ENCODE results near the gene RERE.

Gene RERE

GRCh38 chr1:8651962-8652361 lies 165.5 kb downstream of the RERE start:
- TF ChIP-seq EZH2phosphoT487 (conservative IDR thresholded peaks at IDR 0.05; ENCODE audit: low read length) (no peak), CTCF (IDR thresholded peaks at IDR 0.05; ENCODE audit: insufficient read depth, low read length, poor library complexity, severe bottlenecking) (no peak)
- Histone ChIP-seq H3K4me2 (ENCODE audit: low read depth, low read length, poor library complexity, severe bottlenecking) (no peak overlapping the region), H3K79me2 (ENCODE audit: insufficient read depth, low read length) (no peaks in the 10 kb centered on the region), H3K27ac (ENCODE audit: low read depth, low read length) (no peak overlapping the region), H3K4me3 (ENCODE audit: insufficient read depth, low read length, poor library complexity, severe bottlenecking) (no peak overlapping the region), H3F3A (ENCODE audit: insufficient read depth) (no peaks in the 10 kb centered on the region), H3K36me3 (ENCODE audit: low read length) (no peaks in the 10 kb centered on the region), H2AFZ (ENCODE audit: low read depth, low read length, severe bottlenecking) (no peak overlapping the region), H3K27me3 (ENCODE audit: low read length) (no peaks in the 10 kb centered on the region), H3K9me2 (replicated peaks; ENCODE audit: insufficient read depth, low read length) (no peaks in the 10 kb centered on the region), H3K9ac (ENCODE audit: low read length) (no peak overlapping the region), H4K20me1 (ENCODE audit: low read depth, low read length) (no peaks in the 10 kb centered on the region), H3K9me3 (ENCODE audit: insufficient read depth, low read length) (no peaks in the 10 kb centered on the region)

GRCh38 chr1:8651236-8651890 lies 166.1 kb downstream of the RERE start:
- H3K36me3 ChIP-seq (ENCODE audit: low read length), result no peaks in the 10 kb centered on the region
- H3K27ac ChIP-seq (ENCODE audit: low read depth, low read length), result no peak overlapping the region
- no peak overlapping the region for H3K4me3 ChIP-seq (ENCODE audit: insufficient read depth, low read length, poor library complexity, severe bottlenecking)
- TF ChIP-seq CTCF (IDR thresholded peaks at IDR 0.05; ENCODE audit: insufficient read depth, low read length, poor library complexity, severe bottlenecking) (no peak), EZH2phosphoT487 (conservative IDR thresholded peaks at IDR 0.05; ENCODE audit: low read length) (no peak)
- no peaks in the 10 kb centered on the region for H3F3A ChIP-seq (ENCODE audit: insufficient read depth)
- H3K79me2 ChIP-seq (ENCODE audit: insufficient read depth, low read length), result no peaks in the 10 kb centered on the region
- H3K4me2 ChIP-seq (ENCODE audit: low read depth, low read length, poor library complexity, severe bottlenecking), result no peak overlapping the region
- H3K9ac ChIP-seq (ENCODE audit: low read length), result no peak overlapping the region
- no peak overlapping the region for H2AFZ ChIP-seq (ENCODE audit: low read depth, low read length, severe bottlenecking)
- no peaks in the 10 kb centered on the region for H3K9me3 ChIP-seq (ENCODE audit: insufficient read depth, low read length)
- H4K20me1 ChIP-seq (ENCODE audit: low read depth, low read length), result no peaks in the 10 kb centered on the region
- no peaks in the 10 kb centered on the region for H3K9me2 ChIP-seq (replicated peaks; ENCODE audit: insufficient read depth, low read length)
- H3K27me3 ChIP-seq (ENCODE audit: low read length), result no peaks in the 10 kb centered on the region

GRCh38 chr1:8649875-8650274 lies 167.6 kb downstream of the RERE start:
- Histone ChIP-seq H3F3A (ENCODE audit: insufficient read depth) (no peaks in the 10 kb centered on the region), H3K4me2 (ENCODE audit: low read depth, low read length, poor library complexity, severe bottlenecking) (no peak overlapping the region), H3K27me3 (ENCODE audit: low read length) (no peaks in the 10 kb centered on the region), H4K20me1 (ENCODE audit: low read depth, low read length) (no peaks in the 10 kb centered on the region), H3K36me3 (ENCODE audit: low read length) (no peaks in the 10 kb centered on the region), H3K9me2 (replicated peaks; ENCODE audit: insufficient read depth, low read length) (no peaks in the 10 kb centered on the region), H3K79me2 (ENCODE audit: insufficient read depth, low read length) (no peaks in the 10 kb centered on the region), H3K27ac (ENCODE audit: low read depth, low read length) (no peak overlapping the region), H3K9ac (ENCODE audit: low read length) (no peak overlapping the region), H2AFZ (ENCODE audit: low read depth, low read length, severe bottlenecking) (no peak overlapping the region), H3K4me3 (ENCODE audit: insufficient read depth, low read length, poor library complexity, severe bottlenecking) (no peak overlapping the region), H3K9me3 (ENCODE audit: insufficient read depth, low read length) (no peaks in the 10 kb centered on the region)
- TF ChIP-seq EZH2phosphoT487 (conservative IDR thresholded peaks at IDR 0.05; ENCODE audit: low read length) (no peak), CTCF (IDR thresholded peaks at IDR 0.05; ENCODE audit: insufficient read depth, low read length, poor library complexity, severe bottlenecking) (no peak)

All from SU-DHL-6 (cell line).